Measurements from ENCODE around the gene PCDHB6. TPM values are rescaled to one million over a fixed set of nuclear protein-coding genes. Genes with fewer than 3 reads are reported as not detected.
"Not testable (repeated sequence)": the region's sequence is repeated elsewhere in the genome, so short reads cannot be mapped to it uniquely, and the experiment has no call there.

The PCDHB6 gene
- total RNA-seq, 1 donor = 0.72 TPM

GRCh38 chr5:141150224-141150992, 551 bp downstream of the PCDHB6 start:
- H3K4me1 ChIP-seq (ENCODE audit: insufficient read depth, low read length) = no peaks in the 10 kb centered on the region
- no peaks in the 10 kb centered on the region for H4K20me1 ChIP-seq (ENCODE audit: insufficient read depth, low read length)
- H3K4me3 ChIP-seq (ENCODE audit: insufficient read depth, low read length) = peak overlapping the region; percentile 45
- H2AFZ ChIP-seq (ENCODE audit: low read length) = peak overlapping the region; percentile 41
- no peak for DNase-seq (ENCODE audit: insufficient read length, low spot score, missing footprints)
- no peak overlapping the region for H3K27ac ChIP-seq (ENCODE audit: low read depth, low read length)
- peak overlapping the region; percentile 64 for H3K4me2 ChIP-seq (ENCODE audit: insufficient read depth, low read length)
- H3K79me2 ChIP-seq (ENCODE audit: insufficient read depth, low read length) = no peaks in the 10 kb centered on the region
- H3K27me3 ChIP-seq (ENCODE audit: insufficient read depth, low read length) = no peaks in the 10 kb centered on the region
- no peak for TF ChIP-seq CTCF (IDR thresholded peaks at IDR 0.05; ENCODE audit: extremely low read depth, low read depth, low read length)
- no peaks in the 10 kb centered on the region for H3K9me3 ChIP-seq (ENCODE audit: low read depth, low read length)
- H3K36me3 ChIP-seq (ENCODE audit: insufficient read depth, low read length) = no peaks in the 10 kb centered on the region

DNA sequence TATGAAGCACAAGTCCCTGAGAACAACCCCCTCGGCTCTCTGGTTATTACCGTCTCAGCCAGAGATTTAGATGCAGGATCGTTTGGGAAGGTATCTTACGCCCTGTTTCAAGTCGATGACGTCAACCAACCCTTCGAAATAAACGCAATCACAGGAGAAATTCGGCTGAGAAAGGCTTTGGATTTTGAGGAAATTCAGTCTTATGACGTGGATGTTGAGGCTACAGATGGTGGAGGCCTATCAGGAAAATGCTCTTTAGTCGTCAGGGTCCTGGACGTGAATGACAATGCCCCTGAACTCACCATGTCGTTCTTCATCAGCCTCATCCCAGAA, 1.1 kb downstream of the PCDHB6 start:
- Histone ChIP-seq H3K27ac (ENCODE audit: low read depth, low read length) (no peak overlapping the region), H4K20me1 (ENCODE audit: insufficient read depth, low read length) (no peaks in the 10 kb centered on the region), H3K27me3 (ENCODE audit: insufficient read depth, low read length) (no peaks in the 10 kb centered on the region), H2AFZ (ENCODE audit: low read length) (no peak overlapping the region), H3K4me1 (ENCODE audit: insufficient read depth, low read length) (no peaks in the 10 kb centered on the region), H3K36me3 (ENCODE audit: insufficient read depth, low read length) (no peaks in the 10 kb centered on the region), H3K79me2 (ENCODE audit: insufficient read depth, low read length) (no peaks in the 10 kb centered on the region), H3K4me2 (ENCODE audit: insufficient read depth, low read length) (no peak overlapping the region), H3K4me3 (ENCODE audit: insufficient read depth, low read length) (no peak overlapping the region), H3K9me3 (ENCODE audit: low read depth, low read length) (no peaks in the 10 kb centered on the region)
- no peak for TF ChIP-seq CTCF (IDR thresholded peaks at IDR 0.05; ENCODE audit: extremely low read depth, low read depth, low read length)
- DNase-seq (ENCODE audit: insufficient read length, low spot score, missing footprints) = no peak

- H3K36me3 ChIP-seq (ENCODE audit: insufficient read depth, low read length); H3K27me3 ChIP-seq (ENCODE audit: insufficient read depth, low read length); H4K20me1 ChIP-seq (ENCODE audit: insufficient read depth, low read length); H3K4me1 ChIP-seq (ENCODE audit: insufficient read depth, low read length); H3K4me2 ChIP-seq (ENCODE audit: insufficient read depth, low read length); DNase-seq (ENCODE audit: insufficient read length, low spot score, missing footprints); H2AFZ ChIP-seq (ENCODE audit: low read length); H3K27ac ChIP-seq (ENCODE audit: low read depth, low read length); H3K9me3 ChIP-seq (ENCODE audit: low read depth, low read length); H3K79me2 ChIP-seq (ENCODE audit: insufficient read depth, low read length); H3K4me3 ChIP-seq (ENCODE audit: insufficient read depth, low read length): not testable (repeated sequence)
Observed at GRCh38 chr5:141151632-141152031, 1.8 kb downstream of the PCDHB6 start.

- H3K79me2 ChIP-seq (ENCODE audit: insufficient read depth, low read length); H3K36me3 ChIP-seq (ENCODE audit: insufficient read depth, low read length); H3K4me1 ChIP-seq (ENCODE audit: insufficient read depth, low read length); DNase-seq (ENCODE audit: insufficient read length, low spot score, missing footprints); H3K9me3 ChIP-seq (ENCODE audit: low read depth, low read length); H3K4me2 ChIP-seq (ENCODE audit: insufficient read depth, low read length); H4K20me1 ChIP-seq (ENCODE audit: insufficient read depth, low read length); H2AFZ ChIP-seq (ENCODE audit: low read length); H3K27me3 ChIP-seq (ENCODE audit: insufficient read depth, low read length); H3K27ac ChIP-seq (ENCODE audit: low read depth, low read length); H3K4me3 ChIP-seq (ENCODE audit: insufficient read depth, low read length): not testable (repeated sequence)
Observed at GRCh38 chr5:141152096-141152495, 2.2 kb downstream of the PCDHB6 start.

GRCh38 chr5:141155540-141156374, 5.9 kb downstream of the PCDHB6 start:
- H3K4me2 ChIP-seq (ENCODE audit: insufficient read depth, low read length) = no peak overlapping the region
- no peaks in the 10 kb centered on the region for H4K20me1 ChIP-seq (ENCODE audit: insufficient read depth, low read length)
- H3K9me3 ChIP-seq (ENCODE audit: low read depth, low read length) = no peaks in the 10 kb centered on the region
- peak; percentile 5 for TF ChIP-seq CTCF (IDR thresholded peaks at IDR 0.05; ENCODE audit: extremely low read depth, low read depth, low read length)
- H3K79me2 ChIP-seq (ENCODE audit: insufficient read depth, low read length) = no peaks in the 10 kb centered on the region
- H3K4me1 ChIP-seq (ENCODE audit: insufficient read depth, low read length) = no peaks in the 10 kb centered on the region
- peak; percentile 80 for DNase-seq (ENCODE audit: insufficient read length, low spot score, missing footprints)
- no peak overlapping the region for H2AFZ ChIP-seq (ENCODE audit: low read length)
- H3K27me3 ChIP-seq (ENCODE audit: insufficient read depth, low read length) = no peaks in the 10 kb centered on the region
- H3K36me3 ChIP-seq (ENCODE audit: insufficient read depth, low read length) = no peaks in the 10 kb centered on the region
- H3K27ac ChIP-seq (ENCODE audit: low read depth, low read length) = no peak overlapping the region
- no peak overlapping the region for H3K4me3 ChIP-seq (ENCODE audit: insufficient read depth, low read length)

- not testable (repeated sequence) for DNase-seq (ENCODE audit: insufficient read length, low spot score, missing footprints); H3K27me3 ChIP-seq (ENCODE audit: insufficient read depth, low read length); H3K36me3 ChIP-seq (ENCODE audit: insufficient read depth, low read length); H3K4me2 ChIP-seq (ENCODE audit: insufficient read depth, low read length); H3K4me1 ChIP-seq (ENCODE audit: insufficient read depth, low read length); H2AFZ ChIP-seq (ENCODE audit: low read length); H4K20me1 ChIP-seq (ENCODE audit: insufficient read depth, low read length); H3K79me2 ChIP-seq (ENCODE audit: insufficient read depth, low read length); H3K4me3 ChIP-seq (ENCODE audit: insufficient read depth, low read length); H3K27ac ChIP-seq (ENCODE audit: low read depth, low read length); H3K9me3 ChIP-seq (ENCODE audit: low read depth, low read length)
Observed at GRCh38 chr5:141157356-141157755, 7.5 kb downstream of the PCDHB6 start.
